Smooth muscle cell (in vitro differentiated cells): ENCODE results near the gene TRERF1. TPM values are rescaled to one million over a fixed set of nuclear protein-coding genes. Genes with fewer than 3 reads are reported as not detected.

Experiments used
- DNase-seq: peaks from one replicate; lab custom pipeline; 2025; ENCODE audit not compliant: unreplicated experiment; lab: John Stamatoyannopoulos, UW
- H2AFZ ChIP-seq: fragments of 200-600 bp; sonication (generic); 2 replicates; pipeline ENCODE4 v1.6.0; 2016; ENCODE audit warnings: antibody characterized with exemption, low read depth, mild to moderate bottlenecking
- H3F3A ChIP-seq: fragments of 200-600 bp; sonication (generic); 2 replicates; pipeline ENCODE4 v1.6.0; 2017; ENCODE audit warnings: antibody characterized with exemption, low read depth
- H3K27ac ChIP-seq: fragments of 200-600 bp; sonication (generic); 2 replicates; pipeline ENCODE4 v1.5.1; 2016; ENCODE audit warnings: low read depth, mild to moderate bottlenecking
- H3K27me3 ChIP-seq: fragments of 200-600 bp; sonication (generic); 2 replicates; pipeline ENCODE4 v1.6.1; 2016; ENCODE audit warnings: low read depth, mild to moderate bottlenecking
- H3K36me3 ChIP-seq: fragments of 200-600 bp; sonication (generic); 2 replicates; pipeline ENCODE4 v1.5.1; 2016; ENCODE audit warnings: low read depth
- H3K4me1 ChIP-seq: fragments of 200-600 bp; sonication (generic); 2 replicates; pipeline ENCODE4 v1.5.1; 2016; ENCODE audit warnings: low read depth
- H3K4me2 ChIP-seq: fragments of 200-600 bp; sonication (generic); 2 replicates; pipeline ENCODE4 v1.6.0; 2016; ENCODE audit warnings: mild to moderate bottlenecking
- H3K4me3 ChIP-seq: fragments of 200-600 bp; sonication (generic); 2 replicates; pipeline ENCODE4 v1.5.1; 2016; ENCODE audit warnings: mild to moderate bottlenecking
- H3K79me2 ChIP-seq: fragments of 200-600 bp; sonication (generic); 2 replicates; pipeline ENCODE4 v1.6.0; 2016; ENCODE audit warnings: low read depth, mild to moderate bottlenecking
- H3K9ac ChIP-seq: fragments of 200-600 bp; sonication (generic); 2 replicates; pipeline ENCODE4 v1.6.0; 2016; ENCODE audit warnings: low read depth
- H3K9me3 ChIP-seq: fragments of 200-600 bp; sonication (generic); replicated peaks from 2 replicates; pipeline ENCODE4 v1.5.1; 2016; ENCODE audit warnings: low read depth
- H4K20me1 ChIP-seq: fragments of 200-600 bp; sonication (generic); 2 replicates; pipeline ENCODE4 v1.6.0; 2016; ENCODE audit warnings: low read depth
- WGBS: methylation state at CpG from one replicate; pipeline ENCODE4 v1.1.7; 2016; ENCODE audit warnings: low lambda C conversion rate; 5-methylcytosine and 5-hydroxymethylcytosine counted together
- polyA plus RNA-seq: library from polyadenylated mRNA; unstranded; fragments of >200 nt; fragmentation: Nextera tagmentation; extraction: Ambion mirVana; gene quantifications from 2 replicates; pipeline ENCODE4 v1.2.1, GENCODE V29; 2016
- total RNA-seq: library from RNA; depleted of rRNA; stranded (reverse); fragments of >200 nt; gene quantifications from 2 replicates; pipeline ENCODE4 v1.2.3, GENCODE V29; 2014
- TF ChIP-seq, protein P1 (sequence below): fragments of 200-600 bp; sonication (generic); IDR thresholded peaks from 2 replicates; pipeline ENCODE4 v1.5.1; 2017; ENCODE audit warnings: borderline replicate concordance, mild to moderate bottlenecking, antibody characterized with exemption; ENCODE audit not compliant: insufficient read depth, poor library complexity, severe bottlenecking

The TRERF1 gene
- total and polyA plus RNA-seq, 2 experiments from 2014 or later = 3.5 to 5.3 TPM

DNA sequence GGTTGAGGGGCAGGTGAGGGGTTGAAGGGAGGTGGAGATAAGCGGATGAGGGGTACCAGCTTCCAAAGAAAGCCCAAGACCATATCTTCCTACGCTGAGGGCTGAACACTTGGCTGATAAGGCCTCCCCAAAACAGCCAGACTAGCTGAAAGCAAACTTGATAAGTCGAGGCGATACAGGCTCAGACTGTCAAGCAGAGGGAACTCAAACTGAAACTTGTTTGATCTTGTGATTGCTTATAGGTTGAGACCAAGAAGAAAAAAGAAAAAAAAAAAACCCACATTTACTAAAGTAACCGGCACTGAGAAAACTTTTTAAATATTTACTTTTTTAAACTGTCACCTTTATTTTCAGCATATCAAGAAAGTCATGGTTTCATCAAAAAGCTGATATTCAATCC is 73.6 kb downstream of the TRERF1 start:
- TF ChIP-seq, protein P1, sequence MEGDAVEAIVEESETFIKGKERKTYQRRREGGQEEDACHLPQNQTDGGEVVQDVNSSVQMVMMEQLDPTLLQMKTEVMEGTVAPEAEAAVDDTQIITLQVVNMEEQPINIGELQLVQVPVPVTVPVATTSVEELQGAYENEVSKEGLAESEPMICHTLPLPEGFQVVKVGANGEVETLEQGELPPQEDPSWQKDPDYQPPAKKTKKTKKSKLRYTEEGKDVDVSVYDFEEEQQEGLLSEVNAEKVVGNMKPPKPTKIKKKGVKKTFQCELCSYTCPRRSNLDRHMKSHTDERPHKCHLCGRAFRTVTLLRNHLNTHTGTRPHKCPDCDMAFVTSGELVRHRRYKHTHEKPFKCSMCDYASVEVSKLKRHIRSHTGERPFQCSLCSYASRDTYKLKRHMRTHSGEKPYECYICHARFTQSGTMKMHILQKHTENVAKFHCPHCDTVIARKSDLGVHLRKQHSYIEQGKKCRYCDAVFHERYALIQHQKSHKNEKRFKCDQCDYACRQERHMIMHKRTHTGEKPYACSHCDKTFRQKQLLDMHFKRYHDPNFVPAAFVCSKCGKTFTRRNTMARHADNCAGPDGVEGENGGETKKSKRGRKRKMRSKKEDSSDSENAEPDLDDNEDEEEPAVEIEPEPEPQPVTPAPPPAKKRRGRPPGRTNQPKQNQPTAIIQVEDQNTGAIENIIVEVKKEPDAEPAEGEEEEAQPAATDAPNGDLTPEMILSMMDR = no peak
- Histone ChIP-seq H3K4me3 (no peak overlapping the region), H3K27me3 (no peaks in the 10 kb centered on the region), H3K4me2 (no peak overlapping the region), H3K36me3 (no peaks in the 10 kb centered on the region), H3K79me2 (no peaks in the 10 kb centered on the region), H3K9me3 (no peaks in the 10 kb centered on the region), H3K27ac (no peak overlapping the region), H4K20me1 (no peaks in the 10 kb centered on the region), H3K4me1 (no peaks in the 10 kb centered on the region), H2AFZ (no peak overlapping the region), H3F3A (no peaks in the 10 kb centered on the region), H3K9ac (no peak overlapping the region)
- no peak for DNase-seq
- 97% methylated on average over 5 of the region's 5 CpGs for WGBS

DNA sequence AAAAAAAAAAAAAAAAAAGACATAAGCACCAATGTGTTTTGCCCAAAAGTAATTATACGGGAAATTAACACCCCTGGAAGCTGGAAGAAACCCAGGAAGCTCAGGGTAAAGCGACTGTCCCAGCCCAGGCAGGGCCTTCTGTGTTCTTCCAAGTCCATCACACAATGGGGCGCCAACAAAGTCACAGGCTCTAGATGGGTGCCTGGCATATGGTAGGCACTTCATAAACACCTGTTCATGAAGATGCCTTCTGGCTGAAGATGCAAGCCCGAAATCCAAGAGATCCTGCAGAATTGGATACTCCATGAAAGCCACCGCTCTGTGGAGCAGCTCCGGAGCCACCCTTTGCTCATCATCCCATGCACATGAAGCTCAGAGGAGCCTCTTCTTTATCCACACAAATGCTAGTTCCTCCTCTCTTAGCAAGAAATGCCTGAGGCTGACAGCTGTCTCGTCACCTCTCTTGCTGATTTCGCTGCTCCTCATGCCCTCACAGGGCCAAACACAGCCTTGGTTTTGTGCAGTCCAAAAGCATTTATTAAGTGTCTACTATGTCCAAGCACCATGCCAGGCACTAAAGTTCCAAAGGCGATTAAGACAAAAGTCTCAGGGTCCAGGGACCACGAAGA is 76.6 kb downstream of the TRERF1 start:
- WGBS = 98% methylated on average over 10 of the region's 10 CpGs
- DNase-seq = no peak
- no peak overlapping the region for H3K4me3 ChIP-seq

DNA sequence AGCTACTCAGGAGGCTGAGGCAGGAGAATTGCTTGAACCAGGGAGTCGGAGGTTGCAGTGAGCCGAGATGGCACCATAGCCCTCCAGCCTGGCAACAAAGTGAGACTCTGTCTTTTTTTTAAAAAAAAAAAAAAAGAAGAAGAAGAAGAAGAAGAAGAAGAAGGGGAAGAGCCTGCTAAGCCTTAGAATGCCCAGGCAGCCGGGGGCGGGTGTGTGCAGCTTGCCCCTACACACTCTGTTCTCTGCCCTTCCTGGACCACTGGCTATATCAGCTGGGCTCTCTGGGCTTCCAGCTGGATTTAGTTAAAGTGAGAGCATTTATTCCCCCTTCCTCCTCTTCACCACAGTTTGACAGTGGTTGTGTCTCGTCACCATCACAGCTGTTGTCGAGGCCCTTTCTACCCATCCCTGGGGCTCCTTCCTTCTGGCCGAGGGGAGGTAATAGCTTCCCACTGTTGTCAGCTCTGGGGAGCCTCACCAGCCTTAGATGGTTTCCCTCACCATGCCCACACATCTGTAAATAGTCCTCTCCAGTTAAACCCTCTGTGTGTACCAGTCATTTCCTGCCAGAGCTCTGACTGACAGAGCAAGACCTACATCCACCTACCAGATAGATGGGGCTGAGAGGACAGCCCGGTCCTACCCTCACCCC is 77.6 kb downstream of the TRERF1 start:
- Histone ChIP-seq H3K9ac (no peak overlapping the region), H3K4me3 (no peak overlapping the region), H3F3A (no peaks in the 10 kb centered on the region), H3K4me2 (no peak overlapping the region), H3K79me2 (no peaks in the 10 kb centered on the region), H3K9me3 (no peaks in the 10 kb centered on the region), H3K27me3 (no peaks in the 10 kb centered on the region), H2AFZ (no peak overlapping the region), H3K4me1 (no peaks in the 10 kb centered on the region), H3K27ac (no peak overlapping the region), H4K20me1 (no peaks in the 10 kb centered on the region), H3K36me3 (no peaks in the 10 kb centered on the region)
- WGBS = 64% methylated on average over 8 of the region's 8 CpGs
- TF ChIP-seq, protein P1 = no peak
- DNase-seq = no peak

More for the DNA sequence above, 76.6 kb downstream of the TRERF1 start:
- H3K27me3 ChIP-seq = no peaks in the 10 kb centered on the region
- no peaks in the 10 kb centered on the region for H3K9me3 ChIP-seq
- no peaks in the 10 kb centered on the region for H4K20me1 ChIP-seq
- no peaks in the 10 kb centered on the region for H3F3A ChIP-seq
- H3K27ac ChIP-seq = no peak overlapping the region
- H3K79me2 ChIP-seq = no peaks in the 10 kb centered on the region
- H3K4me2 ChIP-seq = no peak overlapping the region
- no peak overlapping the region for H2AFZ ChIP-seq
- H3K36me3 ChIP-seq = no peaks in the 10 kb centered on the region
- TF ChIP-seq, protein P1 = no peak
- H3K4me1 ChIP-seq = no peaks in the 10 kb centered on the region
- no peak overlapping the region for H3K9ac ChIP-seq
